ENCODE measurements around the gene SPNS3.

GRCh38 chr17:4482338-4483011 lies 48.7 kb downstream of the SPNS3 start:
- TF ChIP-seq CTCF (IDR thresholded peaks at IDR 0.05; ENCODE audit: low read length) (no peak), EZH2 (optimal IDR thresholded peaks at IDR 0.05; ENCODE audit: low read depth, low read length) (no peak)

Data from MM.1S (cell line).